ENCODE data around the gene SMIM35.

SMIM35 gene

DNA sequence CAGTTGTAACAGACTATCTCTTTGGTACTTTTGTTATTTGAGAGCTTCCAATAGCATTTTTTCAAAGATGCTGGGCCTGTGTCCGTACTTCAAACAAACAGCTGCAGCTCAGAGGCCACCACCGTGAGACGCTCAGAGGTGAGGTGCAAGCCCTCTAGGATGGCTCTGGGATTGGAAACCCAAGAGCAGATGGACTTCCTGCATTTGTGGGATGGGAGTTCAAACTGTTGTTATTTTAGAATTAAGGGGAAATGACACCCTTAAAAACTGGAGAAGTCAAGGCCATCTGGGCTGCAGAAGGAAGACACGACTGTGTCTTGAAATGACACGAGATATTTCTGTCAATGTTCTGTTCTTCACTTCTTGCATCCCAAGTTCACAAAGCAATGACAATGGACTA, 109.7 kb downstream of the SMIM35 start:
- H3K9me3 ChIP-seq (ENCODE audit: control insufficient read depth, low read length): no peaks in the 10 kb centered on the region
- no peak overlapping the region for H3K27ac ChIP-seq (ENCODE audit: insufficient read depth, low read depth, low read length, poor library complexity, severe bottlenecking)
- no peaks in the 10 kb centered on the region for H3K27me3 ChIP-seq (ENCODE audit: control insufficient read depth, insufficient read depth, low read length, poor library complexity, severe bottlenecking)
- WGBS, 2 experiments: 95 to 96% methylated on average over 5 of the region's 5 CpGs
- no peak overlapping the region for H3K4me3 ChIP-seq (ENCODE audit: insufficient read depth, low read depth, low read length)
- no peaks in the 10 kb centered on the region for H3K4me1 ChIP-seq (ENCODE audit: control insufficient read depth, insufficient read depth, low read length)
- H3K36me3 ChIP-seq (ENCODE audit: control insufficient read depth, insufficient read depth, low read length): no peaks in the 10 kb centered on the region

DNA sequence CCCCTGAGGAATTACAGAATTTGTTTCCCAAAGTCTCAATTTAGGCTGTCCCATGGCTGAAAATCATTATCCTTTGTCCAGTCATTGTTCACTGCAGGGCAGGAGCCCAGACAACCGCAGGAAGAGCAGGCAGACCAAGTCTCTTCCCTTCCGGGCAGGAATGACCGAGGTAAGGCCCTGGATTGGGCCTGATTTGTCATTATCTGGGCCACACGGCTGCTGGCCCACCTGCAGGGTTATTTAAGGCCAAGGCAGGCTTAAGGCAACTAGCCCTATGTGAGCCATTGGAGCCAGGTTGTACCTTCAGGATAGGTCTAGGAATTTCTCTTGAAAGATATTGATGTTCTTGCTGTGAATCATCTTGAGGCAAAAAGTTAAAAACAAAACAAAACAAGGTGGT, 110.3 kb downstream of the SMIM35 start:
- 84 to 87% methylated on average over 4 of the region's 4 CpGs for WGBS, 2 experiments

DNA sequence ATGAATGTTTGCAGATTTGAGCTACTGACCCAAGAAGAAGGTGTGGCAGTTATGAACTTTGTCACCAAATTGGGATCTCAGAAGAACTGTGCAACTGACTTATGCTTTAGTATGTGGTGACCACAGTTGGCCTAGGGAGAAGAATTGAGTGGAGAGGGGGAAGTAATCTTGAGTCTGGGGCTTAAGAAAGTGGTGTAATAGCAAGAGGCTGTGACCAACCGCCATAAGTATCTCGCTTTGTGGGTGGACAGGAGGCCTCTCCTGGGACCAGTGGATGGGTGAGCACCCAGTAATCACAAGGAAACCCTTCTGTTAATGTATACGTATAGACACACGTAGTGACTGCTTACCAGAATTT, 113.3 kb downstream of the SMIM35 start:
- WGBS, 2 experiments: 95% methylated on average over 4 of the region's 4 CpGs
- Histone ChIP-seq H3K4me3 (ENCODE audit: insufficient read depth, low read depth, low read length) (no peak overlapping the region), H3K27me3 (ENCODE audit: control insufficient read depth, insufficient read depth, low read length, poor library complexity, severe bottlenecking) (no peaks in the 10 kb centered on the region), H3K4me1 (ENCODE audit: control insufficient read depth, insufficient read depth, low read length) (no peaks in the 10 kb centered on the region), H3K27ac (ENCODE audit: insufficient read depth, low read depth, low read length, poor library complexity, severe bottlenecking) (no peak overlapping the region), H3K9me3 (ENCODE audit: control insufficient read depth, low read length) (no peaks in the 10 kb centered on the region), H3K36me3 (ENCODE audit: control insufficient read depth, insufficient read depth, low read length) (no peaks in the 10 kb centered on the region)

More for the DNA sequence above, 110.3 kb downstream of the SMIM35 start:
- Histone ChIP-seq H3K36me3 (ENCODE audit: control insufficient read depth, insufficient read depth, low read length) (no peaks in the 10 kb centered on the region), H3K4me1 (ENCODE audit: control insufficient read depth, insufficient read depth, low read length) (no peaks in the 10 kb centered on the region), H3K9me3 (ENCODE audit: control insufficient read depth, low read length) (no peaks in the 10 kb centered on the region), H3K27me3 (ENCODE audit: control insufficient read depth, insufficient read depth, low read length, poor library complexity, severe bottlenecking) (no peaks in the 10 kb centered on the region), H3K27ac (ENCODE audit: insufficient read depth, low read depth, low read length, poor library complexity, severe bottlenecking) (no peak overlapping the region), H3K4me3 (ENCODE audit: insufficient read depth, low read depth, low read length) (no peak overlapping the region)

DNA sequence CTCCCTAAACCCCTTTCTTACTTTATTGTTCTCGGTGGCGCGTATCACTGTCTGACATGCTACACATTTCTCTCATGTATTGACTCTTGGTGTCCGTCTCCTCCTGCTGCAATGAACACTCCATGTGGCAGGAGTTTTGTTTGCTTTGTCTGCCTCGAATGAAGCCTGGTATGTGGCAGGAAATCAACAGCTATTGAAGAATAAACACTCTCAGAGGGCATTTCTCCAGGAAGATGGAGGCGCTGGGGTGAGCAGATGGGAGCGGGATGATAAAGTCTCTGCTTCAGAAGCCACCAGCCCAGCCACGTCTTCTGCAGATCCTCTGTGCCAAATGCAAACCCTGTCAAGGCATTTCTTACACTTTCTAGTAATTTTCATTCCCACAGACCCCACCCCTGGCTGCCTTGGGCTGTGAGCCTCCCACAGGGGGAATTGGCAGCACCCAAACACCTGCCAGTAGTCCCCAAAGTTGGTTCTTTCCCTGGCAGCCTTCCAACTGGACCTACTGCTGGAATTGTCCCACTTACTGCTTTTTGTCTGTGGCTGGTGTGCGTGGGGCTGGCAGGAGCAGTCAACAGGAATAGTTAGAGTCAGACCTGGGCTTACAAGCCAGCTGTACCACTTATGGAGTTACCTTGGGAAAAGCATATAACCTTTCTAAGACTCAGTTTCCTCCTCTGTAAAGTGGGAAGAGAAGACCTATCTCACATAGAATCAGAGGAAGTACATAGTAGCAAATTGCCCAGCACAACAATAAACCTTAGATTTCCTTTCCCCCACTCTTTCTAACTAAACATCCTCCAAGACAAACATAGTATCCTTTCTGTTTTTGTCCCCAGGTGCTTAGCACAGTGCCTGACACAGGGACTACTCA, 113.9 kb downstream of the SMIM35 start:
- H3K36me3 ChIP-seq (ENCODE audit: control insufficient read depth, insufficient read depth, low read length): no peaks in the 10 kb centered on the region
- no peak overlapping the region for H3K27ac ChIP-seq (ENCODE audit: insufficient read depth, low read depth, low read length, poor library complexity, severe bottlenecking)
- H3K4me3 ChIP-seq (ENCODE audit: insufficient read depth, low read depth, low read length): no peak overlapping the region
- WGBS, 2 experiments: 90 to 94% methylated on average over 9 of the region's 9 CpGs
- no peaks in the 10 kb centered on the region for H3K27me3 ChIP-seq (ENCODE audit: control insufficient read depth, insufficient read depth, low read length, poor library complexity, severe bottlenecking)
- no peaks in the 10 kb centered on the region for H3K4me1 ChIP-seq (ENCODE audit: control insufficient read depth, insufficient read depth, low read length)
- no peaks in the 10 kb centered on the region for H3K9me3 ChIP-seq (ENCODE audit: control insufficient read depth, low read length)

DNA sequence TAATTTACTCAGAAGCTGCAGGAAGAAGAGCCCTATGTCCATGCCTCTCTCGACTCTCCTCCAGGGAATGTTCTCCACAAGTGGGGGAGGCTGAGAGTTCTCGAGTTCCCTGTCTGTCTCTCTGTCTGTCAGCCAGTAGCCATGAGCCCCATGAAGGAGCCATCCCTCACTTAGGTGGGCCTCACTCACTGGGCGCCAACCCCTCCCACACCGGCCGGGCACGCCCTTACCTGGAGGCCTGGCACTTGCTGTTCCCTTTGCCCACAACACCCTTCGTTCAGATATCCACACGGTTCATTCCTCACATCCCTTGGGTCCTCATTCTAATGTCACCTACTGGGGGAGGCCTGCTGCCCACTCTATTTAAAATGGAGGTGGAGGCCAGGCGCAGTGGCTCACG, 114.7 kb downstream of the SMIM35 start:
- Histone ChIP-seq H3K27me3 (ENCODE audit: control insufficient read depth, insufficient read depth, low read length, poor library complexity, severe bottlenecking) (no peaks in the 10 kb centered on the region), H3K27ac (ENCODE audit: insufficient read depth, low read depth, low read length, poor library complexity, severe bottlenecking) (no peak overlapping the region), H3K4me3 (ENCODE audit: insufficient read depth, low read depth, low read length) (no peak overlapping the region), H3K36me3 (ENCODE audit: control insufficient read depth, insufficient read depth, low read length) (no peaks in the 10 kb centered on the region), H3K4me1 (ENCODE audit: control insufficient read depth, insufficient read depth, low read length) (no peaks in the 10 kb centered on the region), H3K9me3 (ENCODE audit: control insufficient read depth, low read length) (no peaks in the 10 kb centered on the region)
- WGBS, 2 experiments: 88 to 94% methylated on average over 10 of the region's 10 CpGs

DNA sequence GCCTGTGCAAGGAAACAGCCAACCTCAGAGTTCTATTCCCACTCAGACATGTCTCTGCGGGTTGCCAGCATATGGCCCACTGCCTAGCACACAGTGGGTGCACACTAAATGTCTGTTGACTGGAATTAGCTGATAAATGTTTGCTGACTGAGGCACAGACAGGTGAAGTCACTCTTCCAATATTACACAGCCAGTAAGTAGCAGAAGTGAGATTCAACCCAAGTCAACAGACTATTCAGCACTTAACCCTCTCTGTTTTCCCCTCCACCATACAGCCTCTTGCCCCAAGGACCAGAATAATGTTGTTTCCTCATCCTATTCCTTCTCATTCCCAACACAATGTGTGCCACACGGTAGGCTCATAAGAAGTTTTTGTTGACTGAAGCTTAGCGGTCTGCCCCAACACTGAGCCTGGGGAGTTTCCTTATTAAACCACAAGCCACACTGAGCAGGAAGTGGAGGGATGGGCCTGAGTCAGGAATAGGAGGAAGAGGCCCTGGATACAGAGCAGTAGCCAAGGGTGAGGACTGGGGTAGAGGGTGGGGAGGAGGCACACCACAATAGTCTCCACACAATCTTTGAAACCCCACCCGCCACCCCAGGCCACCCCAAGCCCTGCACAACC, 116.3 kb downstream of the SMIM35 start:
- no peak overlapping the region for H3K4me3 ChIP-seq (ENCODE audit: insufficient read depth, low read depth, low read length)
- no peaks in the 10 kb centered on the region for H3K4me1 ChIP-seq (ENCODE audit: control insufficient read depth, insufficient read depth, low read length)
- 79 to 93% methylated on average over 4 of the region's 4 CpGs for WGBS, 2 experiments
- no peaks in the 10 kb centered on the region for H3K36me3 ChIP-seq (ENCODE audit: control insufficient read depth, insufficient read depth, low read length)
- no peaks in the 10 kb centered on the region for H3K27me3 ChIP-seq (ENCODE audit: control insufficient read depth, insufficient read depth, low read length, poor library complexity, severe bottlenecking)
- no peak overlapping the region for H3K27ac ChIP-seq (ENCODE audit: insufficient read depth, low read depth, low read length, poor library complexity, severe bottlenecking)
- no peaks in the 10 kb centered on the region for H3K9me3 ChIP-seq (ENCODE audit: control insufficient read depth, low read length)

DNA sequence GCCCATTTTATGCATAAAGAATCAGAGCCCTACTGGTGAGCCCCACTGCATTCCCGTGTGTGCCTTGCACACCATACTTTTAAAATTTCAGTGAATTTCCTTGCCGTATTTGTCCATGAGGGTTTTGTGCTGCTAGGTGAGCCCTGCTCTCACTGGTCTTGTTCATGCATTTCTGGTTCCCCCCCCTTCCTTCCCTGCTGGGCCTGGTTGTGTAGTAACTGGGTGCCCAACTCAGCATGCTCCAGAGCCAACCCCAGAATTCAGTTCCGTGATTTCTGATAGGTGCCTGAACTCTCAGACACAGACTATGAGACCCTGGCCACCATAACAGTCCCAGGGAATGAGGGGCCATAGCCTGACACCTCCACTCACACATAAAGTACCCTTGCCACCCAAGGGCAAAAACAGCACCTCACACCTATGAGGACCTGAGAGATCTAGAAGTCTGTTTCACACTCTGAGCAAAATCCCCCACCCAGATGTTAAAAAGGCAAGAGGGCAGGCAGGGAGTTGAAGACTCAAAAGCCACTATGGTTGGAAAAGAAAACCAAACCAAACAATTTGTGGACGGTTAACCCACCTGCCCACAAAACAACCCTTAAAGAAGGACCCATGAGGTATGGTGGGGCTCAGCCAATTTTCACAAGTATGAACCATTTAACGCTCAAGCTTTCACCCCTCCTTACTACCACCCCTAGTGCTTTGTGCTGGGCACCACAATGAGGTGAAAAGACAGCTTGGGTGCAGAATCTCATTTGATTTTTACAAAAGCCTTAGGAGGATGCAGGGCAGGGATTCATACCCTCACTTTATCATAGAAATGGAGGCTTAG, 117.4 kb downstream of the SMIM35 start:
- no peaks in the 10 kb centered on the region for H3K4me1 ChIP-seq (ENCODE audit: control insufficient read depth, insufficient read depth, low read length)
- H3K27me3 ChIP-seq (ENCODE audit: control insufficient read depth, insufficient read depth, low read length, poor library complexity, severe bottlenecking): no peaks in the 10 kb centered on the region
- H3K4me3 ChIP-seq (ENCODE audit: insufficient read depth, low read depth, low read length): no peak overlapping the region
- H3K9me3 ChIP-seq (ENCODE audit: control insufficient read depth, low read length): no peaks in the 10 kb centered on the region
- H3K27ac ChIP-seq (ENCODE audit: insufficient read depth, low read depth, low read length, poor library complexity, severe bottlenecking): no peak overlapping the region
- no peaks in the 10 kb centered on the region for H3K36me3 ChIP-seq (ENCODE audit: control insufficient read depth, insufficient read depth, low read length)
- 90 to 94% methylated on average over 5 of the region's 5 CpGs for WGBS, 2 experiments

DNA sequence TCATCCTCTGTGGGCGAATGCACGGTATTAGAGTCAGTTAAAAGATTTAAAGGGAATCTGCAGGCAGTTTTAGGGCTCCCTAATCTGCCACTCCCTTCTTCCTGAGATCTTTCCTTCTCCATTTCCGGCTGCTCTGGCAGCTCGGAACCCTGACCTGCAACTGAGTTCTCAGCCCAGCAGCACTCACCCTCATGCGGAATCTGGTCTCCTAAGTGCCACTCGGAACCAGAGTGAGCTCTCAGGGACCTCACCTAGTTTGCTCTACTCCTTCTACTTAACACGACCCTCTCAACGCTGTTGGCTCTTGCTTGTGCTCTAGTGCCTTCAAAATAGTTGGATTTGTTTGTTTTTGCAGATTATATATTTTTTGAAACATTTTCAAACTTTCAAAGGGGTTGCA, 119.9 kb downstream of the SMIM35 start:
- H3K27ac ChIP-seq (ENCODE audit: insufficient read depth, low read depth, low read length, poor library complexity, severe bottlenecking): no peak overlapping the region
- WGBS, 2 experiments: 89 to 92% methylated on average over 7 of the region's 8 CpGs

DNA sequence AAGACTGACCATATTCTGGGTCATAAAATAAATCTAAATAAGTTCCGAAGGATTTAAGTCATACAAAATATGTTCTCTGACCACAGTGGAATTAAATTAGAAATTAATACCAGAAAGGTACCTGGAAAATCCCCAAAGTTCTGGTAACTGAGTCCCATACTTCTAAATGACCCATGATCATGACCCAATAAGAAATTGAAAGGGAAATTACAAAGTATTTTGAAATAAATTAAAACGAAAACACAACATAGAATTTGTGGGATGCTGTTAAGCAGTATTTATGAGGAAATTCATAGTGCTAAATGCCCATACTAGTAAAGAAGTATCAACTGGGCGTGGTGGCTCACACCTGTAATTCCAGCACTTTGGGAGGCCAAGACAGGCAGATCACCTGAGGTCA, 123.9 kb downstream of the SMIM35 start:
- 91 to 93% methylated on average over 3 of the region's 3 CpGs for WGBS, 2 experiments

More for the DNA sequence above, 119.9 kb downstream of the SMIM35 start:
- Histone ChIP-seq H3K4me3 (ENCODE audit: insufficient read depth, low read depth, low read length) (no peak overlapping the region), H3K27me3 (ENCODE audit: control insufficient read depth, insufficient read depth, low read length, poor library complexity, severe bottlenecking) (no peaks in the 10 kb centered on the region), H3K36me3 (ENCODE audit: control insufficient read depth, insufficient read depth, low read length) (no peaks in the 10 kb centered on the region), H3K4me1 (ENCODE audit: control insufficient read depth, insufficient read depth, low read length) (no peaks in the 10 kb centered on the region), H3K9me3 (ENCODE audit: control insufficient read depth, low read length) (no peaks in the 10 kb centered on the region)

DNA sequence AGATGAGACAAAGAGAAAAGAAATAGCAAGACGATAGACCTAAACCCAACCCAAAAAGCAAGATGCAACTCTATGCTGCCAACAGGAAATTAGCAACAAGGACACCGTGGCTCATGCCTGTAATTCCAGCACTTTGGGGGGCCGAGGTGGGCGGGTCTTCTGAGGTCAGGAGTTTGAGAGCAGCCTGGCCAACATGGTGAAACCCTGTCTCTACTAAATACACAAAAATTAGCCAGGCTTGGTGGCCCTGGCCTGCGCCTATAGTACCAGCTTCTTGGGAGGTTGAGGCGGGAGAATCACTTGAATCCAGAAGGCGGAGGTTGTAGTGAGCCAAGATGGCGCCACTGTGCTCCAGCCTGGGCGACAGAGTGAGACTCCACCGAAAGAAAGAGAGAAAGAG, 124.9 kb downstream of the SMIM35 start:
- no peaks in the 10 kb centered on the region for H3K27me3 ChIP-seq (ENCODE audit: control insufficient read depth, insufficient read depth, low read length, poor library complexity, severe bottlenecking)
- no peak overlapping the region for H3K27ac ChIP-seq (ENCODE audit: insufficient read depth, low read depth, low read length, poor library complexity, severe bottlenecking)
- H3K9me3 ChIP-seq (ENCODE audit: control insufficient read depth, low read length): no peaks in the 10 kb centered on the region
- 85 to 88% methylated on average over 10 of the region's 10 CpGs for WGBS, 2 experiments
- H3K4me3 ChIP-seq (ENCODE audit: insufficient read depth, low read depth, low read length): no peak overlapping the region
- no peaks in the 10 kb centered on the region for H3K4me1 ChIP-seq (ENCODE audit: control insufficient read depth, insufficient read depth, low read length)
- H3K36me3 ChIP-seq (ENCODE audit: control insufficient read depth, insufficient read depth, low read length): no peaks in the 10 kb centered on the region

More for the DNA sequence above, 123.9 kb downstream of the SMIM35 start:
- H3K27me3 ChIP-seq (ENCODE audit: control insufficient read depth, insufficient read depth, low read length, poor library complexity, severe bottlenecking): no peaks in the 10 kb centered on the region
- no peaks in the 10 kb centered on the region for H3K9me3 ChIP-seq (ENCODE audit: control insufficient read depth, low read length)
- H3K4me3 ChIP-seq (ENCODE audit: insufficient read depth, low read depth, low read length): no peak overlapping the region
- H3K36me3 ChIP-seq (ENCODE audit: control insufficient read depth, insufficient read depth, low read length): no peaks in the 10 kb centered on the region
- H3K27ac ChIP-seq (ENCODE audit: insufficient read depth, low read depth, low read length, poor library complexity, severe bottlenecking): no peak overlapping the region
- no peaks in the 10 kb centered on the region for H3K4me1 ChIP-seq (ENCODE audit: control insufficient read depth, insufficient read depth, low read length)

All from ectodermal cell (in vitro differentiated cells).